GM12878 (cell line): ENCODE measurements around the gene SOS1.

Experiments used
- ASH2L ChIP-seq: fragments of 300-600, 200-600 bp; sonication (generic); IDR thresholded peaks from 2 replicates; pipeline ENCODE4 v1.6.1; 2017; ENCODE audit warnings: low read depth, mild to moderate bottlenecking, borderline replicate concordance
- CBFB ChIP-seq: IDR thresholded peaks from 2 replicates; pipeline ENCODE4 v1.6.1; 2016; ENCODE audit warnings: antibody characterized with exemption, low read depth
- CHD2 ChIP-seq: IDR thresholded peaks from 2 replicates; pipeline ENCODE4 v1.6.1; 2011; ENCODE audit warnings: low read depth, low read length, improper control_type of control experiment, borderline replicate concordance
- EP300 ChIP-seq, 2 experiments: fragments of 150-350 bp in 1 of 2; IDR thresholded peaks; 2 replicates each; pipeline ENCODE4 v1.6.1; 2011 to 2012; ENCODE audit warnings: low read depth in 2 of 2, low read length in 2 of 2, borderline replicate concordance in 1 of 2, improper control_type of control experiment in 1 of 2, inconsistent platforms in 1 of 2; ENCODE audit not compliant: control insufficient read depth in 1 of 2
- POLR2A ChIP-seq: IDR thresholded peaks from 2 replicates; pipeline ENCODE4 v1.6.1; 2011; ENCODE audit warnings: low read depth, mild to moderate bottlenecking, low read length
- POLR2AphosphoS5 ChIP-seq: IDR thresholded peaks from 2 replicates; pipeline ENCODE4 v1.6.1; 2011; ENCODE audit warnings: mild to moderate bottlenecking, low read length, inconsistent platforms
- RAD21 ChIP-seq: IDR thresholded peaks from 2 replicates; pipeline ENCODE4 v1.6.1; 2011; ENCODE audit warnings: mild to moderate bottlenecking, low read depth, low read length, moderate library complexity; ENCODE audit not compliant: insufficient read depth
- TCF7 ChIP-seq: IDR thresholded peaks from 2 replicates; pipeline ENCODE4 v1.6.1; 2014; ENCODE audit warnings: antibody characterized with exemption, borderline replicate concordance
- ZNF384 ChIP-seq: IDR thresholded peaks from 2 replicates; pipeline ENCODE4 v1.6.1; 2012; ENCODE audit warnings: low read depth, mild to moderate bottlenecking, low read length, improper control_type of control experiment, borderline replicate concordance
- TF ChIP-seq, protein P1 (sequence below), 3 experiments: IDR thresholded peaks in 2 of 3; conservative IDR thresholded peaks in 1 of 3; 2 replicates each; pipeline ENCODE4 v1.5.1; 2011; ENCODE audit warnings: low read depth in 3 of 3, low read length in 3 of 3, mild to moderate bottlenecking in 3 of 3, control low read depth in 2 of 3, moderate library complexity in 2 of 3, inconsistent platforms in 1 of 3, mixed read lengths in 1 of 3; ENCODE audit not compliant: control insufficient read depth in 2 of 3, insufficient read depth in 1 of 3; ENCODE audit errors: extremely low read depth in 1 of 3
- TF ChIP-seq, protein P2 (sequence below): IDR thresholded peaks from 2 replicates; pipeline ENCODE4 v1.6.1; 2011; ENCODE audit warnings: borderline replicate concordance, low read depth, mild to moderate bottlenecking, moderate library complexity, low read length; ENCODE audit not compliant: insufficient read depth, poor library complexity, severe bottlenecking

DNA sequence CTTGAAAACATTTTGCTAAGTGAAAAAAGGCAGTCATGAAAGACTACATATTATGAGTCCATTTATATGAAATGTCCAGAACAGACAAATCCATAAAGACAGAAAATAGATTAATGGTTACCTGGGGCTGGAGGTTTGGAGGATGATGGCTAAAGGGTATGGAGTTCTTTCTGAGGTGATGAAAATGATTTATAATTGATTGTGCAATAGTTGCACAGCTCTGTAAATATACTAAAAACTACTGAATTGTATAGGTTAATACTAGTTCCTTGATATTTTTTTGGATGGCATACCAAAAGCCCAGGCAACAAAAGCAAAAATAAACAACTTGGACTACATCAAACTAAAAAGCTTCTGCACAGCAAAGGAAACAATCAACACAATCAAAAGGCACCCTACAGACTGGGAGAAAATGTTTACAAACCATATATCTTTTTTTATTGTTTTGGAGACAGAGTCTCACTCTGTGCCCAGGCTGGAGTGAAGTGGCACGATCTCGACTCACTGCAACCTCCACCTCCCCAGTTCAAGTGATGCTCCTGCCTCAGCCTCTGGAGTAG, 21.5 kb downstream of the SOS1 start:
- TF ChIP-seq POLR2A (no peak), CBFB (no peak), RAD21 (no peak), TCF7 (no peak), EP300 (IDR thresholded peaks at IDR 0.05; ENCODE audit: borderline replicate concordance in 1 of 2, control insufficient read depth in 1 of 2, low read depth in 2 of 2, low read length in 2 of 2) (no peak), POLR2AphosphoS5 (no peak), CHD2 (no peak), ASH2L (no peak), ZNF384 (no peak)
- TF ChIP-seq, protein P1, sequence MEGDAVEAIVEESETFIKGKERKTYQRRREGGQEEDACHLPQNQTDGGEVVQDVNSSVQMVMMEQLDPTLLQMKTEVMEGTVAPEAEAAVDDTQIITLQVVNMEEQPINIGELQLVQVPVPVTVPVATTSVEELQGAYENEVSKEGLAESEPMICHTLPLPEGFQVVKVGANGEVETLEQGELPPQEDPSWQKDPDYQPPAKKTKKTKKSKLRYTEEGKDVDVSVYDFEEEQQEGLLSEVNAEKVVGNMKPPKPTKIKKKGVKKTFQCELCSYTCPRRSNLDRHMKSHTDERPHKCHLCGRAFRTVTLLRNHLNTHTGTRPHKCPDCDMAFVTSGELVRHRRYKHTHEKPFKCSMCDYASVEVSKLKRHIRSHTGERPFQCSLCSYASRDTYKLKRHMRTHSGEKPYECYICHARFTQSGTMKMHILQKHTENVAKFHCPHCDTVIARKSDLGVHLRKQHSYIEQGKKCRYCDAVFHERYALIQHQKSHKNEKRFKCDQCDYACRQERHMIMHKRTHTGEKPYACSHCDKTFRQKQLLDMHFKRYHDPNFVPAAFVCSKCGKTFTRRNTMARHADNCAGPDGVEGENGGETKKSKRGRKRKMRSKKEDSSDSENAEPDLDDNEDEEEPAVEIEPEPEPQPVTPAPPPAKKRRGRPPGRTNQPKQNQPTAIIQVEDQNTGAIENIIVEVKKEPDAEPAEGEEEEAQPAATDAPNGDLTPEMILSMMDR (IDR thresholded peaks at IDR 0.05 in 2 of 3, conservative IDR thresholded peaks at IDR 0.05 in 1 of 3; ENCODE audit: control insufficient read depth in 2 of 3, extremely low read depth in 1 of 3, insufficient read depth in 1 of 3, low read depth in 3 of 3, low read length in 3 of 3): no peak
- TF ChIP-seq, protein P2, sequence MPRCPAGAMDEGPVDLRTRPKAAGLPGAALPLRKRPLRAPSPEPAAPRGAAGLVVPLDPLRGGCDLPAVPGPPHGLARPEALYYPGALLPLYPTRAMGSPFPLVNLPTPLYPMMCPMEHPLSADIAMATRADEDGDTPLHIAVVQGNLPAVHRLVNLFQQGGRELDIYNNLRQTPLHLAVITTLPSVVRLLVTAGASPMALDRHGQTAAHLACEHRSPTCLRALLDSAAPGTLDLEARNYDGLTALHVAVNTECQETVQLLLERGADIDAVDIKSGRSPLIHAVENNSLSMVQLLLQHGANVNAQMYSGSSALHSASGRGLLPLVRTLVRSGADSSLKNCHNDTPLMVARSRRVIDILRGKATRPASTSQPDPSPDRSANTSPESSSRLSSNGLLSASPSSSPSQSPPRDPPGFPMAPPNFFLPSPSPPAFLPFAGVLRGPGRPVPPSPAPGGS: no peak
